ENCODE results near the gene CHCHD10.

Gene CHCHD10

GRCh38 chr22:23720855-23721254 is 46.9 kb downstream of the CHCHD10 start:
- H3K27ac ChIP-seq = no peak overlapping the region
- no peak for TF ChIP-seq CTCF (IDR thresholded peaks at IDR 0.05)
- TF ChIP-seq ZFX (IDR thresholded peaks at IDR 0.05; ENCODE audit: borderline replicate concordance) = no peak

GRCh38 chr22:23718371-23719165 is 49.2 kb downstream of the CHCHD10 start:
- H3K27ac ChIP-seq = no peak overlapping the region
- TF ChIP-seq CTCF (IDR thresholded peaks at IDR 0.05) = no peak
- TF ChIP-seq ZFX (IDR thresholded peaks at IDR 0.05; ENCODE audit: borderline replicate concordance) = no peak

GRCh38 chr22:23716811-23717801 is 50.7 kb downstream of the CHCHD10 start:
- peak overlapping the region; percentile 61 for H3K27ac ChIP-seq
- no peak for TF ChIP-seq ZFX (IDR thresholded peaks at IDR 0.05; ENCODE audit: borderline replicate concordance)
- TF ChIP-seq CTCF (IDR thresholded peaks at IDR 0.05) = no peak

Data from 22Rv1 (cell line).